ENCODE results near the gene NQO2.

Gene NQO2

GRCh38 chr6:2962004-2962403, 37.7 kb upstream of the NQO2 start:
- TF ChIP-seq CTCF (IDR thresholded peaks at IDR 0.05; ENCODE audit: low read depth, low read length), result no peak
- DNase-seq (ENCODE audit: low read depth in 2 of 2), result no peak
- H3K4me3 ChIP-seq (replicated peaks in 1 of 2; ENCODE audit: low read depth in 2 of 2, low read length in 2 of 2), result no peak overlapping the region

- no peak for DNase-seq (ENCODE audit: low read depth in 2 of 2)
- no peak overlapping the region for H3K4me3 ChIP-seq (replicated peaks in 1 of 2; ENCODE audit: low read depth in 2 of 2, low read length in 2 of 2)
- TF ChIP-seq CTCF (IDR thresholded peaks at IDR 0.05; ENCODE audit: low read depth, low read length), result no peak
Observed at GRCh38 chr6:2962636-2963035, 37.1 kb upstream of the NQO2 start.

- no peak for DNase-seq (ENCODE audit: low read depth in 2 of 2)
- TF ChIP-seq CTCF (IDR thresholded peaks at IDR 0.05; ENCODE audit: low read depth, low read length), result no peak
- no peak overlapping the region for H3K4me3 ChIP-seq (replicated peaks in 1 of 2; ENCODE audit: low read depth in 2 of 2, low read length in 2 of 2)
Observed at GRCh38 chr6:2963756-2964155, 35.9 kb upstream of the NQO2 start.

GRCh38 chr6:2964793-2965505, 34.7 kb upstream of the NQO2 start:
- DNase-seq (ENCODE audit: low read depth in 2 of 2), result no peak
- no peak for TF ChIP-seq CTCF (IDR thresholded peaks at IDR 0.05; ENCODE audit: low read depth, low read length)
- H3K4me3 ChIP-seq (replicated peaks in 1 of 2; ENCODE audit: low read depth in 2 of 2, low read length in 2 of 2), result no peak overlapping the region

GRCh38 chr6:2966347-2966746, 33.3 kb upstream of the NQO2 start:
- no peak for DNase-seq (ENCODE audit: low read depth in 2 of 2)
- TF ChIP-seq CTCF (IDR thresholded peaks at IDR 0.05; ENCODE audit: low read depth, low read length), result no peak
- H3K4me3 ChIP-seq (replicated peaks in 1 of 2; ENCODE audit: low read depth in 2 of 2, low read length in 2 of 2), result no peak overlapping the region

- no peak for TF ChIP-seq CTCF (IDR thresholded peaks at IDR 0.05; ENCODE audit: low read depth, low read length)
- H3K4me3 ChIP-seq (replicated peaks in 1 of 2; ENCODE audit: low read depth in 2 of 2, low read length in 2 of 2), result no peak overlapping the region
- no peak for DNase-seq (ENCODE audit: low read depth in 2 of 2)
Observed at GRCh38 chr6:2967936-2968335, 31.8 kb upstream of the NQO2 start.

- H3K4me3 ChIP-seq (replicated peaks in 1 of 2; ENCODE audit: low read depth in 2 of 2, low read length in 2 of 2), result no peak overlapping the region
- TF ChIP-seq CTCF (IDR thresholded peaks at IDR 0.05; ENCODE audit: low read depth, low read length), result no peak
- no peak for DNase-seq (ENCODE audit: low read depth in 2 of 2)
Observed at GRCh38 chr6:2968600-2969135, 31.0 kb upstream of the NQO2 start.

Data from cardiac fibroblast (primary cell).